HT1080 (cell line): ENCODE results near the gene TMEM156. TPM values are rescaled to one million over a fixed set of nuclear protein-coding genes. Genes with fewer than 3 reads are reported as not detected.
"Not testable (repeated sequence)": the region's sequence is repeated elsewhere in the genome, so short reads cannot be mapped to it uniquely, and the experiment has no call there.

ENCODE experiments used
- DNase-seq: peaks from one replicate; pipeline ENCODE4 v3.0.0-alpha.2; 2015; ENCODE audit warnings: low read depth
- total RNA-seq: library from RNA; depleted of rRNA; stranded (reverse); fragments of >200 nt; shearing (Covaris generic); gene quantifications from 2 replicates; pipeline ENCODE4 v1.2.3, GENCODE V29; 2014

The TMEM156 gene
- total RNA-seq, 1 experiment from 2014 or later, result 8.4 TPM

DNA sequence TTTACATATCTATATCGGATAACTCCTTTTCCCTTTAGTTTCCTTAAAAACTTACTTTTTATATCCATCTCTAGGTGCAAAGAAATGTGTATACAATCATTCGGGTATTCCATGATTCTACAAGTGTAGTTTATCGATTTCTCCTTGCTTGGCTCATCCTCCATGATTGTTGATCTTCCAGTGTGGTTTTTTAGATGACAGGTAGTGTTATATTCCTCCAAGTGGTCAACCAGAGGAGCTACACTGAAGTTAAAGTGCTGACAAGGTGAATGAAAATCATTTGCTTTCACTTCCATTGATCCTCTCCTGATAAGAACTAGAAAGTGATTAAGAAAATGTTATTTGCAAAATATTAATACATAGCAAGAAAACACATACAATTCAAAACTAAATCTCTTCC, 38.5 kb downstream of the TMEM156 start:
- no peak for DNase-seq

DNA sequence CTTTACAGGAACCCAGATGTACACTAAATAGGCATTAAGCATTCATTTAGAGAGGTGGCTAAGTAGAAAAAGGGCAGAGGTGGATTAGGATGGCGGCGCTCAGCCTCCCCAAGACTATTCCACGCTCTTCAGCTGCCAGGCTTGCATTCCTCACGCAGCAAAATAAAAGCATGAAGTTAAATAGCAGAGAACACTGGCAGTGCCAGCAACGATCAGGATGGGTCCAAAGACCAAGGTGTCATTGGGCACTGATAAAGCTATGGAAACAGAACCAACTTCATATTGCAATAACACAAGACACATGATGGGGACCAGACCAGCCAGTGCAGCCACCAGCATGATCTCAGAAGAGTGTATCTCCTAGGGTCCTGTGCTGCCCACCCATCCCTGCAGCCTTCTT, 42.0 kb downstream of the TMEM156 start:
- no peak for DNase-seq

DNA sequence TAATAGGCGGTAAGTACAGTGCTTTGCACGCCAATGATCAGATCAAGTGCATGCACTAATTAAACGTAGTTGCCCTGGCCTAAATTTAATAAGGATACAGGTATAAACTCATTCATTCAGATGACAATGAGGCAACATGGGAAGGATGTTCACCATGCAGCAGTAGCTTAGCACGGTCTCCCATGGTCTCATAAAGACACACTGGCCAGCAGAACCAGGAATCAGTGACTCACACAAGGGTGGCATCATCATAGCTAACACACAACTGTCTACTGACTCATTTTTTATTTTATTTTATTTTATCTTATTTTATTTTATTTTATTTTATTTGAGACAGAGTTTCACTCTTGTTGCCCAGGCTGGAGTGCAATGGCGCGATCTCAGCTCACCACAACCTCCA, 42.7 kb downstream of the TMEM156 start:
- DNase-seq, result peak; percentile 37

DNA sequence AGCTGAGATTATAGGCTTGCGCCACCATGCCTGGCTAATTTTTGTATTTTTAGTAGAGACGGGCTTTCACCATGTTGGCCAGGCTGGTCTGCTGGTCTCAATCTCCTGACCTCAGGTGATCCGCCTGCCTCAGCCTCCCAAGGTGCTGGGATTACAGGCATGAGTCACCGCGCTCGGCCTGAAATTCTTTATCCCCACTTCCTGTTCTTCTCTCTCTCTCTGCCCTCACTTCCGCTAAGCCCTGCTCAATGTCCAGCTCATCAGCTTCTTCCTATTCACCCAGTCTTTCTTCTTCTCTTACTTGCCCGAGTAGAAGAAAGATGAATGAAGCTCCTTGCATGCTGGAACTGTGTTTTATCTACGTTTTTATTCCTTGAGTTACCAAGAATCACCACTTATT, 43.9 kb downstream of the TMEM156 start:
- peak; percentile 84 for DNase-seq

DNA sequence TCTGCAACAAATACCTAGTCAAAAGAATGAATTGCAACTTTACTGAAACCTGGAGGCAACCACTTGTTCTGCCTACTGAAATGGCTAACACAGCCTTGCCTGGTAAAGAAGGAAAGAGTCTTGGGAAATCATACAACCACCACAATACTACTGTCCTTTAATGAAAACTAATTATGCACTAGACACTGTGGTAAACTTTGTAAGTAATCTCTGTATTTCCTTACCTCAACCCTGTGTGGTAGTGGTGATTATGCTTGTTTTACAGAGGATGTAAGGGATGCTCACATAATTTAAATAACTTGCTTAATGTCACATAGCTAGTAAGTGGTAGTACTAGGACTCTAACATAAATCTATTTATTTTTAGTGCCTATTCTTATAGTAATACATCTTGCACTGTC, 44.7 kb downstream of the TMEM156 start:
- no peak for DNase-seq

DNA sequence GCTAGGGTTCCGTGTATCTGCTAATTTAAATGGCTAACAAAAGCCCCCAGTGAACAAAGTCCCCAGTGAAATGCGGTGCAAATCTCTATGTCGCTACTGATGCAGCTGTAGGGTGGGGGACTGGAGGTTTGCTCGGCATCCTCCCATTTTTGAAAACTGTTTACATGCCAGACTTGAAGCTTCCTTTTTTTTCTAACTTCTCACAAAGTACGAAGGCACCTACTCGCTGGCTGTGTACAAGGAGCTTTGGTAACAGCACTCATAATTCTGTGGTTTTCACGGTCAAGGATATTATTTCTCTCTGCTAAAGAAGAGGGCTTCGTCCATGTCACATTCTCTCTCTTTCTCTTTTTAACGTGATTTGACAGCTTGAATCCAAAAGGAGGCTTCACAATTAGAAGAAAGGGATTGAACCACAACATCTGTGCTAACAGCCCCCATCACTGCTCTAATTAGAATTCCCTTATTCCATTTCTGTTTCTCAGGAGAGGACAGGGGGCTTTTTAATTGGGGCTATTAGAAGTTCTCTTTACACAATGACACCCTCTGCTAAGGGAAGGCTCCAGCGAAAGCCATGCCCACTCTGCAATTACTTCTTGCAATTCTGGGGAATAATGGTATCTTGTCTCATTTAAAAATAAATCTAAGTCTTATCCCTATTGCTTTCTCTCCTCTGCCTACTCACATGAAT, 46.7 kb downstream of the TMEM156 start:
- DNase-seq, result no peak

DNA sequence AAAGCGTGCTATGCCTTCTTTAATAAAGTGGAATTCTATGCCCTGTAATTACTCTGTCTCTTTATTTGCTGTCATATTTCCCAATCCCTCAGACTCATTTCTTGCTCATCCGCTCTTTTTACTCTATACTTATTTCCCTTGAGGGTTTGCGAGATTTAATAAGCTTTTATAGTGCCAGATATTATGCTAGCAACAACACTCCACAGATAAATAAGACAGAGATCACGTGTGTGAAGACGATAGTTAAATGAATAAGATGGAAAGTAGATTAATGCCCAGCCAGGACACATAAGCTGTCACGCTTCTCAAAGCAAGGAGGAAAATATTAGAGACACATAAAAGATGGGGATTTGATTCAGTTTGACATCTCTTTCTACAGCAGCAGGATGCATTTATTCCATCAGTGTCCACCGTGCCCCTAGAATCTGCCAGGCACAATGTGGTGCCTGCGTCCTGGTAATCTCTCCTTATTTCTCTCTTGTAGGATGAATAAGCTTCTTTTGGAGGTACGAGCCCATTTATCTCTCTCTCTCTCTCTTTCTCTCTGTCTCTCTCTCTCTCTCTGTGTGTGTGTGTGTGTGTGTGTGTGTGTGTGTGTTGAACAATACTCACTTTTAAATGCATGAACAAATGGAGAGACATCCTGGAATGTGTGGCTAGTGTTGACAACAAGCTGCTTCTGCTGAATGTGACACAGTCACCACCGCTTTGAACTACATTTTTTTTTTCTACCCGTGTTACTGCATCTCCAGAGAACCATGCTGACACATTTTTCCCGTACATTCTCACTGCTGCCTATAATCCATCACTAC, 48.2 kb downstream of the TMEM156 start:
- no peak for DNase-seq

DNA sequence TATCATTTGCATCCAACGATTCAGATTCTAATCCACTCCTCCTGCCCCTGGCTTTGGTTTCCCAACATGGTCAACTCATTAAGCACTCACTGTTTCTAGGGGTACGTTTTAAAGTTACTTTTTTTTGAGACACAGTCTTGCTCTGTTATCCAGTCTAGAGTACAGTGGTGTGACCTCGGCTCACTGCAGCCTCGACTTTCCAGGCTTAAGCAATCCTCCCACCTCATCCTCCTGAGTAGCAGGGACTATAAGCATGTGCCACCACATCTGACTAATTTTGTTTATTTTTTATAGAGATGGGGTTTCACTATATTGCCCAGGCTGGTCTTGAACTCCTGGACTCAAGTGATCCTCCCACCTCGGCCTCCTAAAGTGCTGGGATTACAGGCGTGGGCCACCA, 48.9 kb downstream of the TMEM156 start:
- DNase-seq, result no peak

DNA sequence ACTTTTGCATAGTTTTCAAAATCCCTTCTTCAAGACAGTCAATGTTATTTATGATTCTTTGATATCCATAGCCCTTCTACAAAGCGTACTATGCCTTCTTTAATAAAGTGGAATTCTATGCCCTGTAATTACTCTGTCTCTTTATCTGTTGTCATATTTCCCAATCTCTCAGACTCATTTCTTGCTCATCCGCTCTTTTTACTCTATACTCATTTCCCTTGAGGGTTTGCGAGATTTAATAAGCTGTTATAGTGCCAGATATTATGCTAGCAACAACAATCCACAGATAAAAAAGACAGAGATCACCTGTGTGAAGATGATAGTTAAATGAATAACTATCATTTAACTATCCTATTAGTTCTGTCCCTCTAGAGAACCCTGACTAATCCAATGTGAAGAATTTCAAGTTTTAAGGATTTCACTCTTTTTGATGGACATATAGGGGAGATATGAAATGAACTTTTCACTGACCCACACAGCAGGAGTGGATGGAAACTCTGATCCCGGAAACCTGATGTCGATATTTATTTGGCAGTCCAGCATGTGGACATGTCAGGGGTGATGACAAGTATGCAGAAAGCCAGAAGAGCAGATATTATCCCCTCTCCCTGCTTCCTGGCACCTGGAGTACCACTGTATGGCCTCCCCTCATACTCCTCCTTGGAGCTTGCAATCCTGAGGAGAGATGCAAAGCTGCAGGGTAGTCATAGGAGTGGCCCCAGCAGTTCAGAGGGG, 49.7 kb downstream of the TMEM156 start:
- no peak for DNase-seq

DNA sequence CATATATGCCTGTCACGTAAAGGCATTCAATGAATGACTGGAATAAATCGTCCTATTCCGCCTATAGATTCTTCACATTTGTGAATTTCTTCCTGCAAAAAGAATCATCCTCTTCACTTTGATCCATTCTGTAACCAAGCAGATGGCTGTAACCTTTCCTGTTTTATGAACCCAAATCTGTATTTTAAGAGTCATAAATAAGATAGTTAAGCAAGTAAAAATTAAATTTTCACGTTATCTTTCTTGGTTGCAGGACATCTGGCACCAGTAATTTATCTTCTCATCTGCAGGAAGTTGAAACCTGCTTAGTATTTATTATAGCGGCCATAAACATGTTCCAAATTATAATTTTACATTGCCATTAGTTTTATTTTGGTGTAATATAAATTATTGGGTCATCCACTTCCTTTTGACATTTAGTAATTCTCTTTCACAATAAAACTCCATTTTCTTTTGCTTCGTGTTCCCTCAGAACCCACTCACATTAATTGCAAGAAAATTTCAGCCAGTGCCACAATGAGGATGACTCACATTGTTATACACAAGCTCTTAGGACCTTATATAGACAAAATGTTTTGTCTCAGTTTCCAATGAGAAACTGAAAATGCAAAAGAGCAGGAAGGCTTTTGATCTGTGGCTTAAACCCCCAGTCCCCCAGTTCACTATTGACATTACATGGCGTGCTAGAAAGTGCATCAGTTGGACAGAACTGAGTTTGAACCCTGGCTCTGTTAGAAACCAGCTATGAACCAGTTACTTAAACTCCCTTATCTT, 51.1 kb downstream of the TMEM156 start:
- peak; percentile 49 for DNase-seq

DNA sequence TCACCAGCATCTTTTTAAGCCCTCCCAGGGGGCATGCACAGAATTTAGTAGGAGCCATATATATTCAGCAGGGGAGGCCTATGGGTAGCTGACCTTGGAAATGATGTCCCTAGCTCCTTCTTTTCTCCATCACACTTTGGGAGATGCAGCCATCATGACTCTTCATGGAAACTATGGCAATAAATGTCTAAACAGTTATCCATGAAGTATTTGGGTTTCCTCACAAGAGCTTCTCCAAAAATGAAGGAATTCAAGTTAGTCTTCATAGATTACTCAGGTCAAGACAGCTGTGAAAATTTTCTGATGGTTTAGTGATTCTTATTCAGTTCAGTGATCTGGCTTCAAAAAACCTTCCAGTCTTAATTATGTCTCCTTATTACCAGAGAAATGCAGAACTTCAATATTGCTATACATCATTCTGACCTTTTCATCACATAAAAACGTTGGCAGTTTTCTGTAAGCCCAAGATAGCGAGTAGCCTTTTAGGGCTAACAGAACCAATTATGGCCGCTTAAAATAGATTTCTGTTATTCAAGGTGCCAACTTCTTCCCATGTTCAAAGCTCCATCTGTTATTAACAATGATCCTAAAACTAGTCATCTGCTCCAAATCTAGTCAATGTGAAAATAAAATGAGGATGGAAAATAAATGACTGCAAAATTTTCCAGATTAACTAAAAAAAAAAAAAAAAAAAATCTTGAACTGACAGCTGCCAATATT, 52.5 kb downstream of the TMEM156 start:
- DNase-seq, result no peak

DNA sequence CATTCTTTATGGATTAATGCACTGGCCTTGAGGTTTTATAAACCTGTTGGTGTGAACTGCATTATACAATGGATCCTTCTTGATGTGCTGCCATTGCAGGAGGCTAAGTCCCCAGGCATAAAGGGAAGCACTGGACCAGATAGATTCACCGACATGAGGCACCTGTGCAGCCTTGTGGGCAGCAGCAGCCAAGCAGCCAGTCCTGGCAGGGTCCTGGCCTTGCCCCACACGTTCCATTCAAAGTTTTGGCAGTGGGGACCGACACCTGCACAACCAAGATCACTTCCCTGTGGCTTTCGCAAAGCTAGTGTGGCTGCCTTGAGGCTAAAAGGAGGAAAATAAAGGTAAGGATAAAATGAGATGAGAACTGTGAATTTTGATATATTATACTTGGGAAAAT, 53.1 kb downstream of the TMEM156 start:
- DNase-seq, result no peak

DNA sequence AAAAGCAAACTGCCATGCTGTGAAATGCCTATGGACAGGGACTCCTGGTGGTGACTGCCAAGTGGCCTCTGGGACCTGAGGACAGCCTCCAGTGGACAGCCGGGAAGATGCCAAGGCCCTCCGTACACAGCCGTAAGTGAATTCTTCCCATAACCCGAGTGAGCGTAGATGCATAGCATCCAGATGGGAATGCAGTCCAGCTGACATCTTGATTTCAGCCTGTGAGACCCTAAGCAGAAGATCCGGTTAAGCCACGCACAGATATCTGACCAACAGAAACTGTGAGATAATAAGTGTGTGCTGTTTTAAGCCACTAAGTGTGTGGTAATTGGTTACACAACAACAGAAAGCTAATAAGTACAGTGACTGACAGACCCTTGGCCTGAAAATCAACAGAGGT, 55.9 kb downstream of the TMEM156 start:
- no peak for DNase-seq

DNA sequence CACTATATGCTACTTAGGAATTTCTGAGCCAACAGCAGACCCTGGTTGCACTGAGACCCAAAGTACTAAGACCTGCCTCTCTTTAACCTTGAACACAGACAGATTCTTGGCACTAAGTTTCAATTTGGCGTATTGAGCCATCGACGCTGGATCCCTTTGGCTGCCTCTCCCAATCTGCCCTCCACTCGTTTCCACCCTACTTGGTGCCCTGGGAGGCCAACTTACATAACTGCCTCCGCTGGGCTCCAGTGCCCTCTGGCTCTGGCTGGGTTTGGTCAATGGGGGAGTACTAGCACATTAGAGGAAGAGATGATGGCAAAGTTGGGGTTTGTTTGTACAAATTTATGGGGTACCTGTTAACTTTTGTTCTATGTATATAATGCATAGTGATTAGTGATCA, 63.5 kb downstream of the TMEM156 start:
- DNase-seq, result no peak

DNA sequence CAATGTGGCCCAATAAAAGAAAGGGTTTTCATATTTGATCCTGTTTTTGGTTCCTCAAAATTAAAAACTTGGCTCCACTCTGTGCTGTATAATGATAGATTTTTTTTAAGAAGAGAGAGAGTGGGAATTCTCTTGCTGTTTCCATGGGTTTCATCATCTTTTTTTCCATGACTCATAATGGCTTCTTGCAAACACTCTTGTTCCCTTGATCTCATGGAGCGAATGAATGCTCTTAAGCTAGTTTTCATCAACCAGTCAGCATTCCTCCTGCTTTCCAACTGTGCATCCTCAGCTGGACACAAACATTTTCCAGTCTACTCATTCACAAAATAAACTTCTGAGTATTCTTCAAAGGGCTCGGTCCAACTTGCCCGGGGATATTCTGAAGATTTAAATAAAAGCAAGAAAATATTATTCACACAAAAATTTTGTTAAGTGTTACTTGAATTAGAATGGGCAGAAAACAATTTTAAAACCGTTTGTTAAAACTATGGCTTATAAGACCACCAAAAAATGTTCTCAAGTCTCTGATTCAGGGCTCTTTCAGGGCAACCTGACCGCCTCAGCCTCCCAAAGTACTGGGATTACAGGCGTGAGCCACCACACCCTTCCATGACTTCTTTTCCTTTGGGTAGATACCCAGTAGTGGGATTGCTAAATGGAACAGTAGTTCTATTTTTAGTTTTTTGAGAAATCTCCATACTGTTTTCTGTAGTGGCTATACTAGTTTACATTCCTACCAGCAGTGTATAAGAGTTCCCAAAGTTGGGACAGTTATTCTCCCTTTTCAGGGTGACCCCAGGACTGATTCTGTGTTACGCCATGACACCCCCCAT, 64.7 kb downstream of the TMEM156 start:
- DNase-seq, result peak; percentile 82

DNA sequence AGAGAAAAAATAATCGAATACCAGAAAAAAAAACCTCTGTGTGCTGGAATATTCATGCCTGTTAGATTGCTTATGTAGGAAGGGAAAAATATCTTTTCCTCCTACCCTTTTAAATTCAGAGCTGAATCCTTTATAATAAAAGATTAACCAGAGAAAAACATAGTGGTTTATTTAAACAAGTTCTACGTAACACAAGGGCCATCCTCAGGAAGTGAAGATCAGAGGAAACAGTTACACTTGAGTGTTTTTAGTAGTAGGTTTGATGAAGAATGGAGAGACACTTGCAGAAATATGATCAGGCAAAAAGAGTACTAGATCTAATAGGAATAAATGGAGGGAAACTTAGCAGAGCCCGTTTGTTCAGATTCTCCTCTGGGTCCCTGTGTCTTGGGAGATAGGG, 66.3 kb downstream of the TMEM156 start:
- no peak for DNase-seq

DNA sequence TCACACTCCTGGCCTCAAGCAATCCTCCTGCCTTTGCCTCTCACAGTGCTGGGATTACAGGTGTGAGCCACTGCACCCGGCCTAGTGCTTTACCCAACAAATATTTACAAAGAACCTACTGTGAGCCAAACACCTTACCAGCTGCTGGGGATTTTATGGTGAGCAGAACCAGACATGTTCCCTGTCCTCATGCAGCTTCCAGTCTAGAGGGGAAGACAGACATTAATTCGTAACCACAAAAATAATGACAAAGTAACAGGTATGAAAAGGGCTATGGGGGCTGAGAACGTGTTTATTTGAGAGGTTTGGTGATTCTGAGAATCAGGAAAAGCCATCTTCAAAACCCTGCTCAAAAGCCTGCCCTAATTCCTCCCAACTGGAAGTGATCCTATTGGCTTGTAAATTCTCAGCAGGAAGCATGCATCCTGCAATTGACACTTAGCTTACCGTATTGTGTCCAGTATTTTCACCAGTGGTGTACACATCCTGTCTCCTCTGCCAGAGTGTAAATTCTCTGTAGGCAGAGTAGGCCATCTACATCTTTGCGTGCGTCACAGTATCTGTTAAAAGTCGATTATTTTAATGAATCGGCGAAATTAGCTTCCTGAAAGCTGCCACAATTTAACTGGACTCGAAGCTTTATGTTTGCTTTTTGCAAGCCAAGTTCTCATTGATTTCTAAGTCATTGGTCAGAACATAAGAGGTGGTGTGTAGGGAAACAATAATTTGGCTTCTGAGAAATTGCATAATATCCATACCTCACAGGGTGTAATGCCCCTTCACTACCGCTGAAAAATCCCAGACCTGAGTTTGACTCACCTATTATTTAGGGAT, 67.0 kb downstream of the TMEM156 start:
- no peak for DNase-seq

DNA sequence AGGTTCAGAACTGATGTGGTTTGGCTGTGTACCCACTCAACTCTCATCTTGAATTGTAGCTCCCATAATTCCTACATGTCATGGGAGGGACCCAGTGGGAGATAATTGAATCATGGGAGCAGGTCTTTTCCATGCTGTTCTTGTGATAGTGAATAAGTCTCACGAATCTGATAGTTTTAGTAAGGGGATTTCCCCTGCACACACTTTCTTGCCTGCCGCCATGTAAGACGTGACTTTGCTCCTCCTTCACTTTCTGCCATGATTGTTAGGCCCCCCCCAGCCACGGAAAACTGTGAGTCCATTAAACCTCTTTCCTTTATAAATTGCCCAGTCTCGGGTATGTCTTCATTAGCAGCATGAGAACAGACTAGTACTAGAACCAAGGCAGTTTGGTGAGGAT, 73.0 kb downstream of the TMEM156 start:
- not testable (repeated sequence) for DNase-seq
